NCI-H2227 (cell line): ENCODE measurements around the gene TSGA10IP.
"Not testable (repeated sequence)": the region's sequence is repeated elsewhere in the genome, so short reads cannot be mapped to it uniquely, and the experiment has no call there.

Experiments used
- DNase-seq: peaks from one replicate; lab custom pipeline; 2025; ENCODE audit not compliant: unreplicated experiment; lab: John Stamatoyannopoulos, UW

Gene TSGA10IP

DNA sequence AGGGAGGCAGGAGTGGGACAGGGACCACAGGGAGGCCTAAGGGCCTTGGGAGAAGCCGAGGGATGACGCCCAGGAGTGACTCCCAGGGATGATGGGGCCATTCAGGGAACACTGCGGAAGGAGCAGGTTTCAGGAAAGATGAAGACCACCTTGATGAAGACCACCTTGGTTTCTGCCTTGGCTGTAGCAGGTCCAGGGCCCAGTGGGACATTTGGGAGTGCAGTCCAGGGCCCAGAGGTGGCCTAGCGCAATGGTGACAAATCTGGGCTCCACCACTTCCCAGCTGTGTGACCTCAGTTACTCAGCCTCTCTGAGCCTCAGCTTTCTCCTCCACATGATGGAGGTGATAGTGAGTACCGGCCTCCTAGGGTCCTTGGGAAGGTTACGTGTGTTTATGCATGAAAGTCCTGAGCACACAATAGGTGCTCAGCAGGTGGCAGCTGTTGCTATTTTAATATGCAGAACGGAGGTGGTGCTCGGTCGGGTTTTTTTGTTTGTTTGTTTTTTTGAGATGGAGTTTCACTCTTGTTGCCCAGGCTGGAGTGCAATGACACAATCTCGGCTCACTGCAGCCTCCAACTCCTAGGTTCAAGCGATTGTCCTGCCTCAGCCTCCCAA is 770 bp downstream of the TSGA10IP start:
- DNase-seq = no peak

DNA sequence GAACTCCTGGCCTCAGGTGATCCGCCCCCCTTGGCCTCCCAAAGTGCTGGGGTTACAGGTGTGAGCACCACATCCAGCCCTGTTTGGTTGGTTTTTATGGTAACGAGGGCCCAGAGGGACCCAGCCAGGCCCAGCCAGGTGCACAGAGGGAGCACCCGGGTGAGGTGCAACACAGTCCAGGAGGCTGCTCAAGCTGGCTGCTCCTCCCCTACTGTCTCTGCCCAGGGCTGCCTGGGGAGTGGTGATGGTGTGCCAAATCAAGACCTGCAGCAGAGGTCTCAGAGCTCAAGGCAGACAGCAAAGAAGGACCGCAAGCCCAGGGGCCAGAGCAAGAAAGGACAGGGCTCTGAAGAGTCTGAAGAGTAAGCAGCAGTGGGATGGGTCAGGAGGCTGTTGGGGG is 1.4 kb downstream of the TSGA10IP start:
- no peak for DNase-seq

DNA sequence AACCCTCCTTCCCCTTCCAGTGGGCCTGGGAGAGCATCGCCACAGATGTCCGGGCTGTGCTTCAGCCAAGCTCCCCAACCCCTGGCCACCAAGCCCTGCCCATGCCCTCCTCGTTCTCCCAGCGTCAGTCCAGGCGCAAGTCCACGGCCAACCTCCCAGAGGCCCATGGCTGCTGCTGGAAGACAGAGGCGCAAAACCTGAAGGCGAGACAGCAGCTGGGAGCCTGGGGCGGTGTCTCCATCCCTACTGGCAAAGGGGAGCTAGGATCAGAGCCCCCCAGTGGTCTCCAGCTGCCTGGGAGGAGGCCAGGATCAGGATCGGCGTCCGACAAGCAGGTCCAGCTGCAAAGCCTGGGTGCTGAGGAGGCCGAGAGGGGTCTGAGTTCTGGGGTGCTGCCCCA is 1.9 kb downstream of the TSGA10IP start:
- DNase-seq = no peak

DNA sequence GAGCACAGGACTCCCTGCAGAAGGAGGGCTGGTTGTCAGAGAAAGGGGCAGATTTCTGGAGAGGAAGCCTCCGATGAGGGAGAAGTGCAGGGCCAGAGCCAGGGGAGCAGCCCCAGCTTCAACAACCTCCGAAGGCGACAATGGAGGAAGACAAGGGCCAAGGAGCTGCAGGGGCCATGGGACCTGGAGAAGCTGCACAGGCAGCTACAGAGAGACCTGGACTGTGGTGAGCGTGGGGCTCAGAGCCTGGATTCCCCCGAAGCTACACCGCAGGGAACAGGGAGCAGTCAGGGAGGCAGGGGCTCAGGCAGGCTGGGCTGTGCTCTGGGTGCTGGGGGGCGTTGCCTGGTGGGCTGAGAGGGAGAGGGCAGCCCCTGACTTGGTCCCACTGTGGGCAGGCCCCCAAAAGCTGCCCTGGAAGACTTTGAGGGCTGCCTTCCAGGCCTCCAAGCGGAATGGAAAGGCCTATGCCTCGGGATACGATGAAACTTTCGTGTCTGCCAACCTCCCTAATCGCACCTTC is 2.4 kb downstream of the TSGA10IP start:
- DNase-seq = no peak

DNA sequence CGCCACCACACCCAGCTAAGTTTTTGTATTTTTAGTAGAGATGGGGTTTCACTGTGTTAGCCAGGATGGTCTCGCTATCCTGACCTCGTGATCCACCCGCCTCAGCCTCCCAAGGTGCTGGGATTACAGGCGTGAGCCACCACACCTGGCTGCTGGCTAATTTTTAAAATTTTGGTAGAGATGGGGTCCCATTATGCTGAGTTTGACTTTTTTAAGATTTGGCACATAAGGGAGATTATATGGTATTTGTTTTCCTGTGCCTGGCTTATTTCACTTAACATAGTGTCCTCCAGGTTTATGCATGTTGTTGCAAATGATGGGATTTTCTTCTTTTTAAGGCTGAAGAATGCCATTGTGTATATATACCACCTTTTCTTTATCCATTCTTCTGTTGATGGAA is 5.4 kb downstream of the TSGA10IP start:
- DNase-seq = not testable (repeated sequence)

DNA sequence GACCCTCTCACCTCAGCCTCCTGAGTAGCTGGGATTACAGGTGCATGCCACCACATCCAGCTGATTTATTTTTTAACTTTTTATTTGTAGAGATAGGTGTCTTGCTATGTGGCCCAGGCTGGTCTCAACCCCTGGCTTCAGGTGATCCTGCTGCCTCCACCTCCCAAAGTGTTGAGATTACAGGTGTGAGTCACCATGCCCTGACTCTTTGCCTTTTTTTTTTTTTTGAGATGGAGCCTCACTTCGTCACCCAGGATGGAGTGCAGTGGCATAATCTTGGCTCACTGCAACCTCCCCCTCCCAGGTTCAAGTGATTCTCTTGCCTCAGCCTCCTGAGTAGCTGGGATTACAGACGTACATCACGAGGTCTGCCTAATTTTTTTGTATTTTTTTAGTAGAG is 6.4 kb downstream of the TSGA10IP start:
- not testable (repeated sequence) for DNase-seq

DNA sequence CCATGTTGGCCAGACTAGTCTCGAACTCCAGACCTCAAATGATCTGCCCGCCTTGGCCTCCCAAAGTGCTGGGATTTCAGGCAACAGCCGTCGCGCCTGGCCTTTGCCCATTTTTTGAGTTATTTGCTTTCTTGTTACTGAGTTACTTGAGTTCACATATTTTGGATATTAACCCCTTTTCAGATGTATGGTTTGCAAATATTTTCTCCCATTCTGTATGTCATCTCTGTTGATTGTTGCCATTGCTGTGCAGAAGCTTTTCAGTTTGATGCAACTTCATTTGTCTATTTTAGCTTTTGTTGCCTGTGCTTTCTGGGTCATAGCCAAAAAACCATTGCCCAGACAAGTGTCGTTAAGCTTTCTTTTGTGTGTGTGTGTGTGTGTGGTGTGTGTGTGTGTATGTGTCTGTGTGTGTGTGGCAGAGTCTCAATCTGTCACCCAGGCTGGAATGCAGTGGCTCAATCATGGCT is 6.8 kb downstream of the TSGA10IP start:
- no peak for DNase-seq

DNA sequence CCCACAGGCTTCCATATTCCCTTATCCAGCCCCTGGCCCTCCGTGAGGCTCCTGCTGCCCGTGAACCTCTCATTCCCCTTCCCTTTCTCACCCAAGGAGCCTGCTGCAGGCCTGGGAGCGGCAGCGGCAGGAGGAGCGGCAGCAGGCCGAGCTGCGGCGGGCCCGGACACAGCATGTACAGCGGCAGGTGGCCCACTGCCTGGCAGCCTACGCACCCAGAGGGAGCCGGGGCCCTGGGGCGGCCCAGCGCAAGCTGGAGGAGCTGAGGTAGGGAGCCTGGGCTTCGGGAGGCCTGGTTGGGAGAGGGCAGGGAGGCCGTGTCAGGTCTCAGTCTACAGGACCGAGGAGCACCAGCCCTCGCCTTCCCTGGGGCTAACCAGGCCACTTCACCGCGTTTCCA is 8.2 kb downstream of the TSGA10IP start:
- DNase-seq = no peak

DNA sequence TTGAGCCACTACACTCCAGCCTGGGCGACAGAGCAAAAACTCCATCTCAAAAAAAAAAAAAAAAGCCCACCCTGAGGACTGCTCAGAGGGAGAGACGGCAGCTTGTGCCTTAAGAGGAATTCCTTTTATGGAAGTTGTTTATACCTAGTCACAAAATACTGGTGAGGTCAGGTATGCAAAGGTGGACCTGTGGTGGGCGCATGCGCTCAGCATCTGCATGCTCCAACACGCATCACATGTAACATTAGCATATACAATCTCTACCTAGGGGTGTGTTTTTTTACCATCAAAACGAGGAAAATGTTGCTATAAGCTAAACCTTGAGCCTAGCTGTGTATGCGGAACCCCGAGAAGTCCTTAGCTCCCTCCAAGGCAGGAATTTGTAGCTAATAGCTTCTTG is 9.5 kb downstream of the TSGA10IP start:
- no peak for DNase-seq

DNA sequence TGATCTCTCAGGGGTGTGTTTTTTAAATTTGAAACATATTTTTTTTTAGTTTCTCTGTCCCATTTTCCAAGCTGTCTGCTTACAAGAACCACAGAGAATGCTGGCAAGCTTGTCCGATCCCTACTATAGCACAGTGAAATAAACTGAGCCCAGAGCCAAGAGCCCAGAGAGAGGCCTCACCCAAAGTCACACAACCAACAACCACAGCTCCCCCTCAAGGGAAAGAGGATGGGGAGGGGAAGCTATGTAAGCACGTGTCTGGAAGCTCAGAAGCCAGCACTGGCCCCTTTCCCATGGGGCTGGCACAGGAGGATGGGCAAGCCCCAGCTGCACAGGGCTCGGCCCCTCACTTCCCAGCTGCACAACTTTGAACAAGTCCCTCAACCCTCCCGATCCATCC is 13.0 kb downstream of the TSGA10IP start:
- no peak for DNase-seq

DNA sequence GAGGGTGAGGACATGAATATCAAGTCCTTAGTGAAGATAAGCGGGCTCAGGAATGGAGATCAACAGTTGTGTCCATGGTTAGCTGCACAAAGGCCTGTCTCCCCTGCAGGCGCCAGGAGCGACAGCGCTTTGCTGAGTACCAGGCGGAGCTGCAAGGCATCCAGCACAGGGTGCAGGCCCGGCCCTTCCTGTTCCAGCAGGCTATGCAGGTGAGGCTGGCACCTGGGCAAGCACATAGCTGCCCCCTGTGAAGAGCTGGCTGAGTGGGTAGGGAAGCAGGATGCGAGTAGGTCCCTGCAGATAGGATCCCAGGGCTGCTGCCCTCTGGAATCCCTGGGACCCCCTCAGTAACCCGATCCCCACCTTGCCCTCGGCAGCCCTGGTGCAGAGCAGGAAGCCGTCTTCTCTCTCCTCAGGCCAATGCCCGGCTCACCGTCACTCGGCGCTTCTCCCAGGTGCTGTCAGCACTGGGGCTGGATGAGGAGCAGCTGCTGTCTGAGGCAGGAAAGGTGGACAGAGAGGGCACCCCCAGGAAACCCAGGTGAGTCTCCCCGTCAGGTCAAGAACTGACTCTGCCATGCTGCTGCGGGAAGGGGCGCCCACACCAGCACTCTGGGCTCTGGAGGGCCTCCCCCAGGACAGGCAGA is 13.6 kb downstream of the TSGA10IP start:
- no peak for DNase-seq

DNA sequence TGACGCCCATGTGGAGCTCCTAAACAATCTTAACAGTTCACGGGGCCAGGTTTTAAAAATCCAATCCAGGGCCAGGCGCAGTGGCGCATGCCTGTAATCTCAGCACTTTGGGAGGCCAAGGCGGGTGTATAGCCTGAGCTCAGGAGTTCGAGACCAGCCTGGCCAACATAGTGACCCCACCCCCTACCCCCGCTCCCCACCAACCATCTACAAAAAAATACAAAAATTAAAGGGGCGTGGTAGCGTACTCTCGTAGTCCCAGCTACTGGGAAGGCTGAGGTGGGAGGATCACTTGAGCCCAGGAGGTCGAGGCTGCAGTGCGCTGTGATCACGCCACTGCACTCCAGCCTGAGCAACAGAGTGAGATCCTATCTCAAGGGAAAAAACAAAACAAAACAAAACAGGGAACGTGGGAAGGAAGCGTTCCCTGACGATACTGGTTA is 15.6 kb downstream of the TSGA10IP start:
- peak; percentile 58 for DNase-seq

DNA sequence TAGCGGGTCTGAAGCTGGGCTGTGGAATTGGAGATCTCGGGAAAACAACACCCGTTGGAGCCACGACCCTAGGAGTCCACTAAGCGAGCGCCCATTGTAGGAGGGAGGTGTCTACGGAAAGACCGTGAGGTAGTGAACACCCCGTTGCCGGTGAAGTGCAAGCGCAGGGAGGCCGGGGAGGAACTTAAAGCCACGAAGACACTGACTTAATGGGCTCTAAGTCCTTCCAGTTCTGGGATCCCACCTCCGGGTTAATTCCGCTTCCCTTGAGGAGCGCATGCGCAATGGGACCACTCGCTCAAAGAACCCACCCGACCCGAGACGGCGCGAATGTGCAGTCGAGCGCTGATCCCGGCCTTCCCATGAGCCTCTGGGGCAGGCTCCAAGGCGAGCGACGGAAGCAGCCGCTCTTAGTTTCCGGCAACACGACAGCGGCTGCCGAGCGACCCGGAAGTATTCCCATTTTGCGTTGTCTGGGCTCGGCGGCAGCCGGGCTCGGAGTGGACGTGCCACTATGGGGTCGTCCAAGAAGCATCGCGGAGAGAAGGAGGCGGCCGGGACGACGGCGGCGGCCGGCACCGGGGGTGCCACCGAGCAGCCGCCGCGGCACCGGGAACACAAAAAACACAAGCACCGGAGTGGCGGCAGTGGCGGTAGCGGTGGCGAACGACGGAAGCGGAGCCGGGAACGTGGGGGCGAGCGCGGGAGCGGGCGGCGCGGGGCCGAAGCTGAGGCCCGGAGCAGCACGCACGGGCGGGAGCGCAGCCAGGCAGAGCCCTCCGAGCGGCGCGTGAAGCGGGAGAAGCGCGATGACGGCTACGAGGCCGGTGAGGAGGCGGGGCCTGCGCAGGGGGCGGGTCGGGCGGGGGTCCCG is 16.2 kb downstream of the TSGA10IP start, which contains the start of gene SART1:
TSS of gene SART1 (plus strand) at position 468 of the 874 bp plus-strand sequence. CDS start at position 515, 47 bp downstream.
- peak; percentile 99 for DNase-seq

DNA sequence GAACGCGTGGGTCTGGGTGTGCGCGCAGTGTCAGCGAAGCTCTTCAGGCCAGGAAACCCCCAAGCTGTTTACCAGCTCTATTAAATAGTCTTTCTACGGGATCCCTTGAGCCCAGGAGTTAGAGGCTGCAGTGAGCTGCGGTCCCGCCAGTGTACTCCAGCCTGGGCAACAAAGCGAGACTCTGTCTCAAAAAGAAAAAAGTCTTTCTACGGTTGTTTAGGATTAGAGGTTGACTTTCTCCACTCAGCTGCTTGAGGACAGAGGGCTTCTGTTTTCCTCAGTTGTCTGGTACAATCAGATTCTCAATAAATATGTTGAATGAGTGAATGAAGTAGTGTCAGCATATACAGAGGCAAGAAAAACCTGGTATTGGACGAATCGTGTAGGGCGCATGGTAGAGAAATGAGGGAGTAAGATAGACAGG is 16.9 kb downstream of the TSGA10IP start:
- DNase-seq = no peak

DNA sequence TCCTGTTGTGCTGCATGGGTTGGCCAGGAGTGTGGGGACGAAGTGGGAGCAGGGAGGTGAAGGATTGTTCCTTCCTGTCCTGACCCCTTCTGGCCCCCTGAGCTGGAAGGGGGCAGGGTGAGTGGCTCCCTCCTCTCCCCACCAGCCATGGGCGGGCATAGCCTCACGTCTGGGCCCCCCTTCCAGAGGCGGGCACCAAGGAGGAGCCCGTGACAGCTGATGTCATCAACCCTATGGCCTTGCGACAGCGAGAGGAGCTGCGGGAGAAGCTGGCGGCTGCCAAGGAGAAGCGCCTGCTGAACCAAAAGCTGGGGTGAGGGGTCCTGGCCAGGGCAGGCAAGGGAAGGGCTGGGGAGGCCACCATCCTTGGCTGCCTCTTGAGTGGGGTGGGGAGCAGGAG is 19.6 kb downstream of the TSGA10IP start:
- DNase-seq = no peak

DNA sequence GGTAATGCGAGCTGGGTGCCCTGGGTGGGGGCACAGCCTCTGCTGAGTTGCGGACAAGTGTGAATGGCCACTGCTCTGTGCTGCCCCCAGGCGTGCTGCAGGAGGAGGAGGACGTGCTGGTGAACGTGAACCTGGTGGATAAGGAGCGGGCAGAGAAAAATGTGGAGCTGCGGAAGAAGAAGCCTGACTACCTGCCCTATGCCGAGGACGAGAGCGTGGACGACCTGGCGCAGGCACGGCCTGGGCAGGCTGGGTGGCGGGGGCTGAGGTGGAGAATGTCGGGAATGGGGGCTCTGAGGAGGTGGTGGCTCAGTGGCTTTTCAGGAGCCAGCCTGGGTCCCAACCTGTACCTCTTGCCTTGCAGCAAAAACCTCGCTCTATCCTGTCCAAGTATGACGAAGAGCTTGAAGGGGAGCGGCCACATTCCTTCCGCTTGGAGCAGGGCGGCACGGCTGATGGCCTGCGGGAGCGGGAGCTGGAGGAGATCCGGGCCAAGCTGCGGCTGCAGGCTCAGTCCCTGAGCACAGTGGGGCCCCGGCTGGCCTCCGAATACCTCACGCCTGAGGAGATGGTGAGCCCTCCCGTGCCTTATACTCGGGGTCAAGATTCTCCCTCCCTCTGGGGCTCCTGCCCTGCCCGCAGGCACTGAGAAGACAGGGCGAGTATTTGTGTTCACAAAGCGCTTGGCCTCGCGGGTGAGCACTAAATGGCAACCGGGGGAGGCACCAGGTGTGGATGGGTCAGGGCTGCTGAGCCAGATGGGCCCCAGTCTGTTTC is 20.9 kb downstream of the TSGA10IP start:
- DNase-seq = no peak

DNA sequence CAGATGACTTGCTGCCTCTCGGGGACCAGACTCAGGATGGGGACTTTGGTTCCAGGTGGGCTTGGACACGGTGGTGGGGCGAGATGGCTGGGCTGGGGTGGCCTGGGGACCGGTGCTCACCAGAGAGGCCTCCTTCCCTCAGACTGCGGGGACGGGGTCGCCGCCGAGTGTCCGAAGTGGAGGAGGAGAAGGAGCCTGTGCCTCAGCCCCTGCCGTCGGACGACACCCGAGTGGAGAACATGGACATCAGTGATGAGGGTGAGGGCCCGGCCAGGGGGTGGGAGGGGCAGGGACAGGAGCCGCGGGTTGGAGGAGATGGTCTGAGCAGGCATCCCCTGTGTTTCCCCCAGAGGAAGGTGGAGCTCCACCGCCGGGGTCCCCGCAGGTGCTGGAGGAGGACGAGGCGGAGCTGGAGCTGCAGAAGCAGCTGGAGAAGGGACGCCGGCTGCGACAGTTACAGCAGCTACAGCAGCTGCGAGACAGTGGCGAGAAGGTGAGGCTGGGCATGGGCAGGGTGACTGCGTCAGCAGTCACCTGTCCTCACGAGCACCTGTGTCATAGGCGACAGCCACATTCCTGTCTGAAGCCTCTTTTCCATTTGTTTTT is 22.2 kb downstream of the TSGA10IP start:
- no peak for DNase-seq

DNA sequence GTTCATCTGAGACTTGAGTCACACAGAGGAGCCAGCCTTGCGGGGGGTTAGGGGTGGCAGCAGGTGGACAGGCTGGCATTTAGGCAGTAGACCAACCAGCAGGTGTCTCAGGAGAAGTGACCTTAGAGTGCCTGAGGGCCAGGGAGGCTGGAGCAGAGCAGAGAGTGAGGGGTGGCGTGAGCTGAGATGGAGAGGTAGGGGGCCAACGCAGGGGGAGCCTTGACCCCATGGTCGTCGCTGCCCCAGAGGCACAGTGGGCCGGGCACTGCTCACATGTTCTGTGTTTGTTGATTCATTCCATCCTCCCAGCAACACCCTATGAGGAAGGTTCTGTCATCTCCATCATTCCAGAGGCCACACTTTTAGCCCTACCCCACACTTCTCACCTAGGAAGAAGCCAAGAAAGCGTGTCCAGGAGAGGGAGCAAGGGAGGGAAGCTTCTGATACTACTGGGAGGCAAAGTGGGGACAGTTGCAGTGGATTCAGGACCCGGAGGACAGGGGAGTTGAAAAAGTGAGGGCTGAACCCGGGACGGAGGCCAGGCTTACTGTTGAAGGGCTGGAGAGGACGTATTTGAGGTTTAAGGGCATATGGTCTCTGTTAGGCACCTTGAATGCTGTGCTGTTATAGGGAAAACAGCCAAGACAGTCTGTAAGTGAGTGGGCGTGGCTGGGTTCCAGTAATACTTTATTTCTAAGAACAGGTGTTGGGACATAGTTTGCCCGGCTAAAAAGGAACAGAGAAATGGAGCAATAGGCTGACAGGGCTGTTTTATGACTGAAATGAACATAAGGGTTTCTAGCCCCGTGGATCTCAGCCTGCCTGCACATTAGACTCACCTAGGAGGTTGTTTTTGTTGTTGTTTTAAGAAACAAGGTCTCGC is 23.6 kb downstream of the TSGA10IP start:
- DNase-seq = no peak

DNA sequence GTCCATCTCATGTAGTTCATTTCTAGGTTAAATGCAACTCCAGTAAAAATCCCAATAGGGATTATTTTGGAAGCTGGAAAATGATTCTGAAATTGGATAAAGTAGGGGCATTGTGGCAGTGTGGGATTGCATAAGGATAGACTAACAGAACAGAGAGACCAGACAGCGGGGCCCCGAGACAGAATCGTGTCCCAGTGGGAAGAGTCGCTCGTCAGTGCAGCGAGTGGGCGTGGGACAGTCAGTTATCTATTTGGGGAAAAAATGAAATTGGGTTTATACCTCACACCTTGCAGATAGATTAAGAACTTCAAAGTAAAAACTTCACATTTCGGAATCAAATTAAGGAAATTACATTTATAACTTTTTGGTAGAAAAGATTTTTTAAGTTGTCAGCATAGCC is 26.8 kb downstream of the TSGA10IP start:
- no peak for DNase-seq
